HG02798 (cell line): ENCODE results near the gene SIPA1L3.

ENCODE experiments used
- ATAC-seq: cut with Tn5 transposase; IDR thresholded peaks from one replicate; pipeline ENCODE4 v1.9.1; 2021; ENCODE audit warnings: mild to moderate bottlenecking; ENCODE audit not compliant: unreplicated experiment, poor library complexity

The SIPA1L3 gene

GRCh38 chr19:38082256-38083118 lies 175.5 kb downstream of the SIPA1L3 start:
- no peak for ATAC-seq

GRCh38 chr19:38084196-38084595 lies 177.2 kb downstream of the SIPA1L3 start:
- ATAC-seq: no peak

GRCh38 chr19:38089440-38089839 lies 182.4 kb downstream of the SIPA1L3 start:
- no peak for ATAC-seq

- ATAC-seq: no peak
Measured at GRCh38 chr19:38093154-38093553, 186.1 kb downstream of the SIPA1L3 start.

DNA sequence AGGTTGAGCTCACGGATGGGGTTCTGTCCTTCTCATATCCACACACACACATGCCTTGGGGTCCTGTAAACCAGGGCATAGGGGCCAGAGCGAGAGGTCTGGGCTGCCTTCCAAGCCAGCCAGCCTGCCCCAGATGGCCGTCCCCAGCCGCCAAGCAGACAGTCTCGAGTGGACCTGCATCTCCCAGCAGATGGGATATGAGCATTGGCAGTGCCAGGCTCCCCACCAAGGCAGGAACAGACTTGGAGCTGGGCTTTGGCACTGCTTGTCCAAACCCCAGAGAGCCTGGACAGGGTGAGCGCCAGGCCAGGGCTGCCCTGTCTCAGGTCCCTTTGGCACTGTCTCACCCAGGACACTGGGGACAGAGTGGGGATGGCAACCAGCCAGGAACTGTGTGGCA lies 186.6 kb downstream of the SIPA1L3 start:
- no peak for ATAC-seq

GRCh38 chr19:38095411-38096308 lies 188.7 kb downstream of the SIPA1L3 start:
- ATAC-seq: no peak

- no peak for ATAC-seq
Measured at GRCh38 chr19:38099966-38100365, 193.0 kb downstream of the SIPA1L3 start.

DNA sequence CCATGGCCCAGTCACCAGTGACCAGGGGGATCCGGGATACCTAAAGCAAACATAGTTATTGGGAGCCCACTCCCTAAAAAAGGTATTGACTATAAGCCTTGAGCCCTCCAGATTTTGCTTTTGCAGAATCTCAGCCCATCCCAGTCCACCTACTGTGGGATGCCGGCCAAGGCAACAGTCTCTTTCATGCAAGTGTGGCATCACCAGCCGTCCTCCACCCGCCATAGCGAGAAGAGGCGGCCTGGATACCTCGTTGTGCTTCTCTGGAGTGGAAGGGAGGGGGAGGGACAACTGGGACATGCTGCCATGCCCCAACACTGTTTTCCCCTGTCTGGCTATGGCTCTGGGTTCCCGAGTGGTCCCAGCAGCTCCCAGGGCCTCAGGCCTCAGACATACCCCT lies 193.6 kb downstream of the SIPA1L3 start:
- ATAC-seq: no peak

- ATAC-seq: no peak
Measured at GRCh38 chr19:38101723-38102122, 194.7 kb downstream of the SIPA1L3 start.

DNA sequence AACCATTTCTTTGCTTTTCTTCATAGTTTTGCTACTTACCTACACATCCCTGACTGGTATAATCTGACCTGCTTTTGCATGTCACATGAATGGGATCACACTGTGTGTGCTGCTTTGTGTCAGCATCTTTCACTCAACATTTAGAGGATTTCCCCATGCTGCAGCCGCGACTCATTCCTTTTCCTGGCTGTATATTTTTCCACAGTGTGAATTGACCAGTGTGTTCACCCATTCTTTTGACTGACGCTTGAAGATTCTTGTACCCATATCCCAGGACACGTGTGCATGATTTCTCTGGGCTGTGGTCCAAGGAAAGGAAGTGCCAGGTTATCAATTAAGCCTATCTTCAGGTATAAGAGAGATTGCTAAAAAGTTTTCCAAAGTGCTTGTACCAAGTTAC lies 198.6 kb downstream of the SIPA1L3 start:
- no peak for ATAC-seq

DNA sequence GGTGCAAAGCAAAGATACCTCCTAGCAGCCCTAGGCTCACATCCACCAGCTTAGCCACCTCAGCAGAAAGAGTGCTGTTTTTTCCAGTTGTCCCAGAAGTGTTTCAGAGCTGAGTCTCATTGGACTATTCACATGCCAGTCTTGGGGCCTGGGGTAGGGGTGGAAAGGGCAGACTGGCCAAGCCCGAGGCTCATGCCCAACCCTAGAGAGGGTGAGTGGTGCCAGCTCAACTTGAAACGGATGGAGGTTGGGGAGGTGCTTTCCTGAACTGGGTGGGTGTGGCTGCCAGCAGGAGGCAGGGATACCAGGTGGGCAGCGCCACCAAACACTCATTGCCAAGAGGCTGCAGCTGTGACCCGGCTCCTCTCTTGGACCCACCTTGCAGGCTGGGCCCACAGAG lies 200.1 kb downstream of the SIPA1L3 start:
- no peak for ATAC-seq

- no peak for ATAC-seq
Measured at GRCh38 chr19:38111898-38112297, 204.9 kb downstream of the SIPA1L3 start.

DNA sequence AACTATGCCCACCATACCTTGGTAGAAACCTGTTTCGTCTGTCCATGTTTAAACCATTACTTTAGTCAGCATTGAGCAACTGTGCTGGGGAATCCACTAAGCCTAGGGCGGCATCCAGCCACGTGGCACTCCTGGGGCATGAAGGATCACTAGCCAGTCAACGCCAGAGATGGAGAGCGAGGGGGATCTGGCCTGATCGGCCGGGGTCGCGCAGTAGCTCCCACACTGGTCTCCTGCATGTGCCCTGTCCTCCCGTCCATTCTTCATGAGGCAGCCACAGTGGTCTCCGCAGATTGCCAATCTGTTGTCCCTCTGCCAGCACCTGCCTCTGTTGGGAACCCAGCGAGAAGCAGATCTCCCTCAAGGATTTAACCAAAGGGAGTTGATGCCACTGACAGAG lies 207.6 kb downstream of the SIPA1L3 start:
- no peak for ATAC-seq

DNA sequence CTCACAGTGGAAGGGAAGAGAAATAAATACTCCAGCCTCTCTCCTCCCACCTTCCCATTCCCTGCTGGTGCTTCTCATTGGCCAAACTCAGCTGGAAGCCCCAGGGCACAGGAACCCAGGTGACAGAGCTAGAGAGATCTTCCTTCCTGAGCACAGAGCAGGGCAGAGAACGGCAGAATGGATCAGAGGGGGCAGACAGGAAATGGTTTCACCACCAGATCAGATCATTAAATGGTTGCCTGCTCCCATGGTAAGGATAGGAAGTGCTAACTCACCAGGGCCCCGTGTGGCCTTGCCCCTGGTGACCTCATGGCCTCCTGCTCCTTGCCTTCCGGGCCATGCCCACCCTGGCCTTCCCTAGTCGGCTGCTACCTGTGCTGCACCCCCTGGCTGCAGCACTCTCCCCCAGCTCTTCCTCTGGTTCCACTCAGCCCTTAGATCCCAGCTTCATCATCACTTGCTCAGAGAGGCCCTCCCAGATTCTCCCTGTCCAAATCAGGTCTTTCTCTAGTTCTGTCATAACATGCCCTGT lies 208.3 kb downstream of the SIPA1L3 start:
- ATAC-seq: no peak

- no peak for ATAC-seq
Measured at GRCh38 chr19:38118176-38118575, 211.2 kb downstream of the SIPA1L3 start.

- no peak for ATAC-seq
Measured at GRCh38 chr19:38120471-38121025, 213.5 kb downstream of the SIPA1L3 start.

DNA sequence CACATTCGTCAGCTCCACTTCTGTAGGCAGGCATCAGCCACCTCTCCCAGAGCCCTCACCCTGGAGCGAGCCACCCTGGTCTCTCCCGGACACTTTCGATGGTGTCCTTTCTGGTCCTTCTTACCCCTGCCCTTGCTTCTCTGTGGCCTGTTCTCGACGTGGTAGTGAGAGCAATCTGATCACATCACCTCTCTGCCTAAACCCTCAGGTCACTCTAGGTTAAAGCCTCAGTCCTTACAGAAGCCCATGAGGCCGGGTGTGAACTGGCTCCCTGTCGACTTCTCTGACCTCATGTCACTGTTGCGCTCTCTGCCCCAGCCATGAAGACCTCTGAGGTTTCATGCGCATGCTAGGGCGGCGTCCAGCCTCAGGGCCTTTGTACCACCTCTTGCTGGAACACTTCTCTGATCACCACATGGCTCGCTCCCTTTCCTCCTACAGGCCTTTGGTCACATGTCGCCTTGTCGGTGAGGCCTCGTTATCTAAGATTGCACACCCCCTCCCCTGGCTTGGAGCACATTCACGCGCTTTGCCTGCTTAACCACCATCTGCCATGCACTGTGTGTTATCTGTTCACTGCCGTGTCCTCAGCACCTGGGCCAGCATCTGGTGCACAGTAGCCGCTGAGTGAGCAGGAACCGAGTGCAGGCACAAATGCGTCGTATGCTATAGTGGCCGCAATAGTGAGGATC lies 215.5 kb downstream of the SIPA1L3 start:
- no peak for ATAC-seq

DNA sequence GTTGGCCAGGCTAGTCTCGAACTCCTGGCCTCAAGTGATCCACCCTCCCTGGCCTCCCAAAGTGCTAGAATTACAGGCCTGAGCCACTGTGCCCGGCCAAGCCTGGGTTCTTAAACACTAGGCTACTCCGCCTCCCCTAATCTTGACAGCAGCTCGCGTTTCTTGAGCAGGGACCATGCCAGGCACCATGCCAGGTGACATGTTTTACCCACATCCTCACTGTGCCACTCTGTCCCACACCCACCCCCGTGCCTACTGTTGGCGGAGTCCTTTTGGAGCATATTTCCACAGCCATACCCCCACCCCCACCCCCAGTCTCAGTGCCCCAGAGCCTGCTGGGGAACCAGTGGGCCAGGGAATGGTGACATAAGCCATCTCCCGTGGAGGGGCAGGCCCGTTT lies 218.2 kb downstream of the SIPA1L3 start:
- no peak for ATAC-seq

- no peak for ATAC-seq
Measured at GRCh38 chr19:38130399-38130798, 223.4 kb downstream of the SIPA1L3 start.

GRCh38 chr19:38132781-38133180 lies 225.8 kb downstream of the SIPA1L3 start:
- ATAC-seq: no peak
